PC-9 (cell line): Measurements from ENCODE around the gene ARPC1B.
"Not testable (repeated sequence)": the region's sequence is repeated elsewhere in the genome, so short reads cannot be mapped to it uniquely, and the experiment has no call there.

Experiments used
- EZH2 ChIP-seq: fragments of 200-600 bp; sonication (generic); IDR thresholded peaks from 2 replicates; pipeline ENCODE4 v1.8.0; 2017; ENCODE audit warnings: antibody characterized with exemption, low read depth
- TF ChIP-seq, protein P1 (sequence below): fragments of 200-600 bp; sonication (generic); conservative IDR thresholded peaks from 2 replicates; pipeline ENCODE4 v1.6.1; 2017; ENCODE audit warnings: mixed run types, antibody characterized with exemption, mild to moderate bottlenecking, moderate library complexity

DNA sequence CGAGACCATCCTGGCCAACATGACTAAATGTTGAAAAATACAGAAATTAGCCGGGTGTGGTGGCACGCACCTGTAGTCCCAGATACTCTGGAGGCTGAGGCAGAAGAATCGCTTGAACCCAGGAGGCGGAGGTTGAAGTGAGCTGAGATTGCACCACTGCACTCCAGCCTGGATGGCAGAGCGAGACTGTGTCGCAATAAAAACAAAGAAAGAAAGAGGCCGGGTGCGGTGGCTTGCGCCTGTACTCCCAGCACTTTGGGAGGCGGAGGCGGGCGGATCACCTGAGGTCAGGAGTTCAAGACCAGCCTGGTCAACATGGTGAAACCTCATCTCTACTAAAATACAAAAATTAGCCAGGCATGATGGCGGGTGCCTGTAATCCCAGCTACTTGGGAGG lies 12.7 kb downstream of the ARPC1B start:
- TF ChIP-seq, protein P1, sequence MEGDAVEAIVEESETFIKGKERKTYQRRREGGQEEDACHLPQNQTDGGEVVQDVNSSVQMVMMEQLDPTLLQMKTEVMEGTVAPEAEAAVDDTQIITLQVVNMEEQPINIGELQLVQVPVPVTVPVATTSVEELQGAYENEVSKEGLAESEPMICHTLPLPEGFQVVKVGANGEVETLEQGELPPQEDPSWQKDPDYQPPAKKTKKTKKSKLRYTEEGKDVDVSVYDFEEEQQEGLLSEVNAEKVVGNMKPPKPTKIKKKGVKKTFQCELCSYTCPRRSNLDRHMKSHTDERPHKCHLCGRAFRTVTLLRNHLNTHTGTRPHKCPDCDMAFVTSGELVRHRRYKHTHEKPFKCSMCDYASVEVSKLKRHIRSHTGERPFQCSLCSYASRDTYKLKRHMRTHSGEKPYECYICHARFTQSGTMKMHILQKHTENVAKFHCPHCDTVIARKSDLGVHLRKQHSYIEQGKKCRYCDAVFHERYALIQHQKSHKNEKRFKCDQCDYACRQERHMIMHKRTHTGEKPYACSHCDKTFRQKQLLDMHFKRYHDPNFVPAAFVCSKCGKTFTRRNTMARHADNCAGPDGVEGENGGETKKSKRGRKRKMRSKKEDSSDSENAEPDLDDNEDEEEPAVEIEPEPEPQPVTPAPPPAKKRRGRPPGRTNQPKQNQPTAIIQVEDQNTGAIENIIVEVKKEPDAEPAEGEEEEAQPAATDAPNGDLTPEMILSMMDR = not testable (repeated sequence)
- TF ChIP-seq EZH2 = not testable (repeated sequence)
